Right renal pelvis (tissue), 4 donors: ENCODE results near the gene STEEP1. TPM values are rescaled to one million over a fixed set of nuclear protein-coding genes. Genes with fewer than 3 reads are reported as not detected.
"Not testable (repeated sequence)": the region's sequence is repeated elsewhere in the genome, so short reads cannot be mapped to it uniquely, and the experiment has no call there.

Experiments used
- DNase-seq, 4 donors: peaks; one replicate each; pipeline ENCODE4 v3.0.0-alpha.2; 2013; ENCODE audit warnings: low read depth in 4 of 4, low spot score in 3 of 4, missing footprints in 1 of 4
- polyA plus RNA-seq, 4 donors: library from polyadenylated mRNA; unstranded; fragments of 120-200 nt; gene quantifications; one replicate each; pipeline ENCODE4 v1.2.1, GENCODE V29; 2013; ENCODE audit not compliant: insufficient read length in 4 of 4

Gene STEEP1
- polyA plus RNA-seq, 4 donors, result 29.4 to 33.8 (median 30.4) TPM

GRCh38 chrX:119537487-119537886 is 27.7 kb downstream of the STEEP1 start:
- DNase-seq, result no peak

GRCh38 chrX:119529345-119530276 is 35.6 kb downstream of the STEEP1 start:
- DNase-seq, result no peak

GRCh38 chrX:119523664-119524184 is 41.5 kb downstream of the STEEP1 start:
- DNase-seq, result no peak

- no peak for DNase-seq
Measured at GRCh38 chrX:119521246-119521645, 44.0 kb downstream of the STEEP1 start.

GRCh38 chrX:119518371-119518770 is 46.8 kb downstream of the STEEP1 start:
- no peak for DNase-seq

- DNase-seq, result peak in 3 of 4 donors; percentile 28 to 38 (median 37)
Measured at GRCh38 chrX:119516157-119516702, 49.0 kb downstream of the STEEP1 start.

- peak in 1 of 4 donors; percentile 18 for DNase-seq
Measured at GRCh38 chrX:119512146-119512800, 52.9 kb downstream of the STEEP1 start.

- DNase-seq, result no peak
Measured at GRCh38 chrX:119507206-119507605, 58.0 kb downstream of the STEEP1 start.

- DNase-seq, result no peak
Measured at GRCh38 chrX:119505945-119506344, 59.3 kb downstream of the STEEP1 start.

- DNase-seq, result not testable (repeated sequence)
Measured at GRCh38 chrX:119505145-119505544, 60.1 kb downstream of the STEEP1 start.

GRCh38 chrX:119503484-119503861 is 61.7 kb downstream of the STEEP1 start:
- DNase-seq, result no peak

- no peak for DNase-seq
Measured at GRCh38 chrX:119502727-119503483, 62.3 kb downstream of the STEEP1 start.

GRCh38 chrX:119501511-119502148 is 63.6 kb downstream of the STEEP1 start:
- no peak for DNase-seq

GRCh38 chrX:119500061-119500800 is 65.0 kb downstream of the STEEP1 start:
- no peak for DNase-seq

GRCh38 chrX:119497185-119497584 is 68.0 kb downstream of the STEEP1 start:
- no peak for DNase-seq

GRCh38 chrX:119495734-119496726 is 69.2 kb downstream of the STEEP1 start:
- DNase-seq, result no peak

GRCh38 chrX:119493851-119494495 is 71.2 kb downstream of the STEEP1 start:
- DNase-seq, result not testable (repeated sequence)

GRCh38 chrX:119492463-119492862 is 72.7 kb downstream of the STEEP1 start:
- DNase-seq, result no peak
